Fibroblast of skin of abdomen (primary cell): Measurements from ENCODE around the gene FBLN5.
A peak's percentile ranks its signal among the peaks of the same experiment; 100 is the strongest.
"Not testable (repeated sequence)": the region's sequence is repeated elsewhere in the genome, so short reads cannot be mapped to it uniquely, and the experiment has no call there.

Experiments
- DNase-seq: peaks from one replicate; pipeline ENCODE4 v3.0.0-alpha.2; 2013

The FBLN5 gene

DNA sequence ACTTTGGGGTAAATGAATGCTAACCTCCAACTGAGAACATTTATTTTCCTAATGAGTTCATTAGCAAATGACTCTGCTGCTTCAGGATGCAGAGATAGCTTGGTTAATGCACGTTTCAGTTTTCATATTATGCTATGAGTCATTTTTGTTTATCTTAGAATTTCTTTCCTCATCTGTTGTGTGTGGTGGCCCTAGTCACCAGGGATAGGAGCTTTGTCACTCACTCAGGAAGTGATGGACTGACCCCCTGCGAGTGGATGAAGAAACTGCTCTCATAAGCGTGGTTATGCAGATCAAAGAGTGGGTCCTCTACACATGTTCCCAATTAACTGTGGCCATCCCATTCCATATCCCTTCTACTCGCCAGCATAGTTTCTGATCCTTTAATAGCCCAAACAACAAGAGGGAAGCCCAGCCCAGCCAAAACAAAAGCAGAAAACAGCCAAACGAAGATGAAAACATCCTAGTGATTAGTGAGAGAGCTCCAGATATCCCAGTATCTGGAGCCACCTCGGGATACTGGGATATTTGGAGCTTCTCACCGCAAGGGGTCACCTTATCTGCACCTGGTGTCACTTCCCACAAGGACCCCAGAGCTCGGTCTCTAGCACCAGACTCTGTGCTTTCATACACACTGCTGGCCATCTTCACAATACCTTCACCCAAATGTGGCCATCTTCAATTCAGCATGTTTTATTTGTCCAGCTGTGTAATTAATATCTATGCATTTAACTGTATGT lies 88.8 kb downstream of the FBLN5 start:
- peak; percentile 76 for DNase-seq

DNA sequence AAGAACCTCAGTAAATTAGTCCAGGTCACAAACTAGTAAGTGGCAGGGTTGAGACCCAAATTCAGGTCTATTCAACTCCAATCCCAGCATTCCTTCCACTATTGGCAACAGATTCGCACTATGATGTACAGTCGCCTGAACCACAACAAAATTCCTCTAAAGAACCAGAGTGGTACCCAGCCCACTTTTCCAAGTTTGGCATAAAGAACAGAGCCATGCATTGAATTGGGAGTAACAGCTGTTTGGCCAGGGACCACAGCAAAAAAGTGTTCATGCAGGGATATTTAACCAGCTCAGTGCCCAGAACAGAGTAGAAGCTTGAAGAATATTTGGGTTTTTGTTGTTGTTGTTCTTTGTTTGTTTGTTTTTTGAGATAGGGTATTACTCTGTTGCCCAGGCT lies 89.9 kb downstream of the FBLN5 start:
- DNase-seq: no peak

DNA sequence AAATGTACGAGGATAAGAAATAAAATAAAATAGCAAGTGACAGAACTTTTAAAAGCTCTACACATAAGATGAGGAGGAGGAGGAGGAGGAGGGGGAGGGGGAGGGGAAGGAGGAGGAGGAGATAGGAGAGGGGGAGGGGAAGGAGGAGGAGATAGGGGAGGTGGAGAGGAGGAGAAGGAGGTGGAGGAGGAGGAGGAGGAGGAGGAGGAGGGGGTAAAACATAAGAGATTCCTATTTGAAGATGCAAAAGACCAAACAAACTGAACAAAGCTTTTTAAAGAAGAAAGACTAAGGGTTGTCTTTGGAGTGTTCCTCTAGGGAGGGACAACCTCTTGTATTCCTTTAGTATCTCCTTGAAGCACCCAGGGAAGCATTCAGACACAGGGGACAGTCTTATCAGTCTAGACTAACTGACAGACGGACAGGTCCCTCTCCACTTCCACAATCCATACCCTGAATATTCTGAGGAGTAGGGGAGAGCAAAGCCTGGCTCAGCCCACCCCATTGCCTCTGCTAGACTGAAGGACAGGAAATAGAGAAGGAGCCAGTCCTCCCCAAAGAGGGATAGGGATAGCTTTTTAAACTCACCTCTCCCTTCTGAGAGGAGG lies 93.1 kb downstream of the FBLN5 start:
- DNase-seq: no peak

DNA sequence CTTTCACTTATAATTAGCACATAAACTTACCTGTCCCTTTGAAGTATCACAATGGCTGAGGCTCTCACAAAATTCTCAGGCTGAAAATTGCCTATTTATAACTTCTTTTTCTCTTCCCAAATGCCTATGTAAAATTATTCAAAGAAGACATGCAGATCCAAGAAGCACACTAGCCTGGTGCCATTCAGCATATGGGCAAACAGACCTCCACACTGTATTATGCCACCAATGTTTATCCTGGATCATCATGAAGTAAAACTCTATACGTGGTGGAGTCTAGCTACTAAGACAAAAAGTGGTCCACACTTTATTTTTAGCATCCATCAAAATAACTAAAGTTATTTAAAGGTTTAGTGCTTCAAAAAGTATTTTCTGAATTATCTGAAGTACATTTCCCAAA lies 95.9 kb downstream of the FBLN5 start:
- DNase-seq: no peak

DNA sequence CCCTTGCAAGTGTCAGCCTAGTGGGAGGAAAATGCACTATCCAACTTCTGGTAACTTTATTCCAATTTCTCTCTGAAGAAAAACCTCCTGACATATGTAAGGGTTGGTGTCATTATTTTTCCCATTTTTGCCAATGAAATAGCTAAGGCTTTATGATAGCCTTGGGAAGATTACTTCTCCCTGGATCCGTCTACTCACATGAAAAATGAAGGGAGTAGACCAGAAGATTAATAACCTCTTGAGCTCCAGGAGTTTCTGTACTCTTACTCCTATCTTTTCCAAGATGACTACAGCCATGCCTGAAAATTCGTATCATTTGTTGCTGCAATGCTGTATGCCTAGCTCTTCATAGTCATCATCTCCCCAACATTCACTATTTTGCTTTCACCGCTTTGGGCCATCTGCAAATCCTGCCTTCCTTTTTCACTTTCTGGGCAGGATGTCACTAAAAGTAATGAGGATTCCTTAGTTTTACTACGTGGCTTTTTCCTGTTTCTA lies 98.9 kb downstream of the FBLN5 start:
- no peak for DNase-seq

DNA sequence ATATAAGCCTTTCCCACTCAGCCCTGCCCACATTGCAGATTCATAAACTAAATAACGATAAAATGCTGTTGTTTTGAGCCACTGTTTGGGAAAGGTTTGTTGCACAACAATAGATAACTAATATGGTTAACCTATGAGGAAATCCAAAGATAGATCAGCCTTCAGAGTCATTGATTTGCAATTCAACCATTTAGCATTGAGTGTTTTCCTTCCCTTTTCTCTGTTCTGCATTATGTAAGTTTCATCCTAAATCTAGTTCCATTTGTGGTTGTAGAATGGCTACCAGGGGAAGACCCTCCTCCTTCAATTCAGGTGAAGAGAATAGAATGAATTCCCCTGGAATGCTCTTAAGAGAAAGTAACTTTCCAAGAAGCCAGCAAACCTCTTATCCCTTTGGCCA lies 99.8 kb downstream of the FBLN5 start:
- DNase-seq: no peak

DNA sequence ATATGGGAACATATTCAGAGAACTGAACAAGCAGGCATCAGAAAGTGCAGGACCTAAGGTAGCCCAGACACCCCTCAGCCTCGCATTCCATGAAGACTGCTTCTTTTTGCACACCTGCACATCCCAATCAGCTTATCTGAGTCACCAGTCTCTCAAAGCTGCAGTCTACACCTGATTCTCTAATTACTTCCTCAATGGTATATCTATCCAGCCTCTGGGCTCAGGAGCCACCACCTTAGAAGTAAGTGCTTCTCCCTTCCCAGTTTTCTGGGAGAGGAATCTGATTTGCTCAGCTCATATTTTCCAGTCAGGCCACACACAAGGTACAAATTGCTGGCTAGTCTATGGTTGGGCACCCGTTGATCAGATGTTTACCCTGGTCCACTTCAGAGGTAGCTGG lies 101.8 kb downstream of the FBLN5 start:
- no peak for DNase-seq

DNA sequence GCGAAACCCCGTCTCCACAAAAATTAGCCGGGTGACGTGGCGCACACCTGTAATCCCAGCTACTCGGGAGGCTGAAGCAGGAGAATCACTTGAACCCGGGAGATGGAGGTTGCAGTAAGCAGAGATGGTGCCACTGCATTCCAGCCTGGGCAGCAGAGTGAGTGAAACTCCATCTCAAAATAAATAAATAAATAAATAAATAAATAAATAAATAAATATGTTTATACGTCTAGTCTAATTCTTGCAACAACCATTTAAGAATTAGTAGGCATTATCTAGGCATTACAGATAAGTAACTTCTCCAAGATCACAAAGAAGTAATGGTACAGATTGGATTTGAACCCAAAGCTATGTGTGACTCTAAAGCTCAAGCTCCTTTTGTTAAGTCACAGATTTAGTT lies 102.4 kb downstream of the FBLN5 start:
- DNase-seq: not testable (repeated sequence)

DNA sequence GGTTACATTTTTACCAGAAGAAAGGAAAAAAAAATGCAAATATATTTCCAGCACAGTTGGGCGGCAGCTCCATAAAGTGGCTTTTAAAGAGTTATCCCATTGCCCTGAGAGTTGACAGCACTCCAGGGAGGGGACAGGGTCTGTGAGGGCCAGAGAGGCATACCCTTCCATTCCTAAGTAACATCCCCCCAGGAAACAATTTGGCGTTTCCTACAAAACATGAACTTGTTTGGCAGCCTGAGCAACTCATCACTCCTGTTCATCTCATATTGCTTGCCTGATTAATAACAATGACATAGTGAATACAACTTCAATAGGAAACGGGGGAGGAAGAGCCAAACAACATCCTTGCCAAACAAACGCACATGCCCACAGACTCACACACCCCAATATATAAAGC lies 103.5 kb downstream of the FBLN5 start:
- DNase-seq: no peak

DNA sequence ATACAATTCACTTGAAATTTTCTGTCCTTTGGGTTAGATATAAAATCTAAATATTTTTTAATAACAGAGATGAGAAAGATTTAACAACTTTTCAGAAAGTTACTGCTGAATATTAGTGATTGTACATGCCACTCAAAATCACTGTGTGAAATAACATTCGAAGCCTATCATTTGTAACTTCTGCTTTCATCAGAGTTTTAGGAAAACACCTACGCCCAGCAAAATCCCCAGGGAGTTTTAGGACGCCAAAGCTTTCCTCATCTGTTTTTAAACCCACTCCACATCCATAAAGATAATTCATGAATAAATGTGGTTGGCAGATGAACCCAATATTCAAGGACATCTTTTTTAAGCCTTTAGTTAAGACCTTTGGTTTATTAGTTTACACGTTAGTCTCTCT lies 104.1 kb downstream of the FBLN5 start:
- DNase-seq: no peak

DNA sequence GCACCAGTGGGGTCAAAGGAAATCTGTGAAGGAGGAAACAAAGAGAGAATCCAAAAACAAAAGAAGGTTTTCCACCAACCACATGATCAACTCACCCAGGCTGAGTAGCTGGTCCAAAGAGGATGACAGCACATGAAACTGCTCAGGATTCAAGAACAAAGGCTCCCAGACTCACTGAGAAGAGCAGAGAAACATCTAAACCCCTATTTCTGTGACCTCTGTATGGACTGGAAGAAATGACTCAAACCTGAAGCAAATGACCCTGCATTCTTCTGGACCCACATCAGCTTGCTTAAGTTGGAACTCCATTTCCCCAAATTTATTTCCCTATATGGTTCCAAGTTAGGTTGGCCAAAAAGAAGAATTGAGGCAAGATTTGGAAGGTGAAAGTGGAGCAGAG lies 106.4 kb downstream of the FBLN5 start:
- DNase-seq: no peak

DNA sequence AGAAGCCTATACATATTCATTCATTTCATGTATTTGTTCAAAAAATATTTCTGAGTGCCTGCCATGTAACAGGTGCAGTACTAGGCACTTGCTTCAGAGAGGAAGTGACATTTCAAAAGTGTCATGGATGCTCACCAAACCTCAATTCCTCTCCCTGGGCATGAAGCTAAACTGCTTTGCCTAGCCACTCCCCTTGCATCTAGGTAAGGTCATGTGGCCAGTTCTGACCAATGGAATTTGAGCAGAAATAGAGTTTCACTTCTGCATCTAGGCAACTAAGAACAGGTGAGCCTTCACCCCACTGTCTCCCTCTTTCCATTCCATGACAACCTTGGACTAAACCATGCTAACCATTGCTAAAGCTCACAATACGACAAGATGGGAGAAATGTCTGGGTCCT lies 107.7 kb downstream of the FBLN5 start:
- no peak for DNase-seq

DNA sequence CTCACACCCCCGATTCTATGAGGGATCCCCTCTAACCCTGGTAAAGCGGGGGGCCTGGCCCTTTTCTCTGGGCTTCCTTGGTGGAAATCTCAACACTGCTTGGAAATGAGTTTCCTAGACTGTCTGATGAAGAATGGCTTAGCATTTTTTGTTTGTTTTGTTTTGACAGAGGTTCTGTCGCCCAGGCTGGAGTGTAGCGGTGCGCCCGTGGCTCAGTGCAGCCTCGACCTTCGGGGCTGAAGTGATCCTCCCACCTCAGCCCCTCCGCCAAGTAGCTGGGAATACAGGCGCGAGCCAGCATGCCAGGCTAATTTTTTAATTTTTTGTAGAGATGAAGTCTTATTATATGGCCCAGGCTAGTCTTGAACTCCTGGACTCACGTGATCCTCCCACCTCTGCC lies 110.4 kb downstream of the FBLN5 start:
- no peak for DNase-seq

DNA sequence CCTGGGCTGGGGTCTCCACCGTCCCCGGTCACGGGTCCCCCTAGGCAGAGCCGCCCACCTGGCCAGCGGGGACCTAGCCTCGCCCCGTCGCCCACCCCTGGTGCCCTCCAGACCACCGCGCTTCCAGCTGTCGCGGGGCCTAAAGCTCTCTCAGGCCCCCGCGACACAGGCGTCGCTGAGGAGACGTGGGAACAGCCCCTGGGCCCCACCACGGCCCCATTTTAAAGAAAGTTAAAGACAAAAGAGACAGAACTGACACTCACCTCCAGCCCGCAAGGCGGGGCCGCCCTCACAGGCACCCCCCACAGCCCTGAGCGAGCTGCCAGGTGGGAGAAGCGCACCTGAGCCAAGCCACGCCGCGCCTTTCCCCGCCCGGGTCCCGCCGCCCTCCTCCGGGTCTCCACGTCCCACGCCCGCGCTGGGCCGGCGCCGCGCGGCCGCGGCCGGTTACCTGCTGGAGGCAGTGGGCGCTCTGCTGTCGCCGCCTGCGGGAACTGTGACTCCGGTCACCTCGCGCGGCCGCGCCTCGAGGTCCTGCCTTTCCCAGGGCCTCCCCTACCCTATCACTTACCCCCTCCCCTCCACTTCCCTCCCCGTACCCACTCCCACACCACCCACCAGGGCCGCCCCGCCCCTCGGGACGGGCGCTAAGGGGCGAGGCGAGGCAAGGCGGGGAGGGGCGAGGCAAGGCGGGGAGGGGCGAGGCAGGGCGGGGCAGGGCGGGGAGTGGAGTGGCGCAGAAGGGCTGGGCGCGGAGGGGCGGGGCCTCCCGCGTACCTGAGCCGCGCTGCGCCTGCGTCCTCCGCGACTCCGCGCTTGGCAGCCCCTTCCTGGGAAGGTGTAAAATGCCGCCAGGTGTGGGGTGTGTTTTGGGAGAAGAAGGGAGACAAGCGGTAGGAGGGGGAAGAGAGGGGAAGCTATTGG lies 111.3 kb downstream of the FBLN5 start:
- peak; percentile 10 for DNase-seq

DNA sequence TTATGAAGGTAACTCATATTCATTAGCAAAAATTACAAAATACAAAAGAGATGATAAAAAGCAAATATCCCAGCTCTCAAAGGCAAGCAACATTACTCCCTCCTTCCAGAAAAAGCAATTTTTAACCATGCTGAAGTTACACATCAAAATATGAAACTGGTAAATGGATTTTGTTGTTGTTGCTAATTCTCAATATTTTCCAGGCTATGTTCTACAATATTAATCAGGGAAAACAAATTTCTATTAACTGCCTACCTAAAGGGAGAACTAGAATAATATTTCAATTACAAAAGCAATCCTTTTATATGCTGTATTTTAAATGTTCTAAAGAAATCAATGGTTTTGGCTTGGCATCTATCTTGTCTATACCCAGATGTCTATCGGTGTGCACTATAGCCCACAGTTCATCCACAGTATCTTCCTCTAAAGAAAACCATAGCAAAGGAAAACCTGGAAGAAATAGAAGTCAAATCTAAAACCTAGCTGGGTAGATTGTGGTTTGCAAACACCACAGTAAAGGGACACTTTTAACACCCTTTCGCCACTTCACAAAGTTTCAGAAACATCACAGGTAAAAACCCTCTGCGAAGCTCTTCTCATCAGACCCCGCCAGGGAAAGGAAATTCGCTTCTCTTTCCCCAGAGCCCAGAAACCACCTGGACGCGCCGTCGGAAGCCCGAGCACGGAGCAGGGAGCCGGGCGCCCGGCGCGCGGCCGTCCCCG lies 112.1 kb downstream of the FBLN5 start:
- DNase-seq: no peak

DNA sequence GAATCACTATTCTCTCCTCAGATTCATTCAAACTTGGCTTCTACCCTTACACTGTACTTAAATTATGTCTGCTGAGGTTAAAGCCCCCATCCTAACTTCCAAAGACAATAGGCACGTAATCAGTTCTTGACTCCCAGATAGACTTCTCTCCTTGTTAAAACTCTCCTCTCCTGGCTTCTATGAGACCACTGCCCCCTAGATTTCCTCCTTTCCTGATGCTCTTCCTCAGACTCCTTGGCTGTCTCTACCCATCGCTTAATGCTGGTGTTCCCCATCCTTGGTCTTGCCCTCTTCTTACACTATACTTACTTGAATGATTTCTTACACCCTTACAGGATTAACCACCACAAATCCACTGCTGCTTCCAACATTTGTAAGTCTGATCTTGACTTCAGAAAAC lies 112.9 kb downstream of the FBLN5 start:
- no peak for DNase-seq

DNA sequence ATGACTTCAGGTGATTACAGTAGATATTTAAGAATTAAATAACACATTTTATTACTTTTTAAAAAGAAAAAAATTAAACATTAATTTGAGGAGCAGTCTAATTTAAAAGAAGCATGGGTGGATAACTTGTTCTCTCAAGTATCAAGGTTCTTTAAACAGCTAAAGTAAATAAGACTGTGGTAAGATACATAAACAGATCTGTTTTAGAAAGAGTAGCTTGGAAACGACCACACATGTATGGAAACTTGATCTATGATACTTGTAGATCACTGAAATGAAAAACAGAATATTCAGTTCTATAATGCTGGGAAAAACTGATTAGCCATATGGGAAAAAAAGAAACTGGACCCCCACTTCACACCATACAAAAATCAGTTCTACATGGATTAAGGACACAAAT lies 116.2 kb downstream of the FBLN5 start:
- no peak for DNase-seq

DNA sequence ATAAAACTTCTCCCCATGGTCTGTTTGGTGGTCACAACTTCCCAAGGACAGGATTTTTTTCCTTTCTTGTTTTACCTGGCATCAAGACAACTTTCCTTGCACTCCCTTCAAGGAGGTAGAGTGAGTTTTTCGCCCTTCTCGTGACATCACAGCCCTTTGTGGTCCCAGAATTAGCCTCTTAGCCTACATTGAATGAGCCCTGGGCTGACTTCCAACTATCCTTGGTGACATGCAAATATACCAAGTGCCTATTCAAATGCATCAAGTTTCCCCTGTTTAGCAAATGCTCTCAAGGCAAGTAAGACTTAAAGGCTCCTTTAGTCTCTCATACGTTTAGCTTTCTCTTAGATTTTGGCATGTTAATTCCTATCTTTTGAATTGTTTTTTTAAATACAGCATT lies 116.7 kb downstream of the FBLN5 start:
- no peak for DNase-seq

DNA sequence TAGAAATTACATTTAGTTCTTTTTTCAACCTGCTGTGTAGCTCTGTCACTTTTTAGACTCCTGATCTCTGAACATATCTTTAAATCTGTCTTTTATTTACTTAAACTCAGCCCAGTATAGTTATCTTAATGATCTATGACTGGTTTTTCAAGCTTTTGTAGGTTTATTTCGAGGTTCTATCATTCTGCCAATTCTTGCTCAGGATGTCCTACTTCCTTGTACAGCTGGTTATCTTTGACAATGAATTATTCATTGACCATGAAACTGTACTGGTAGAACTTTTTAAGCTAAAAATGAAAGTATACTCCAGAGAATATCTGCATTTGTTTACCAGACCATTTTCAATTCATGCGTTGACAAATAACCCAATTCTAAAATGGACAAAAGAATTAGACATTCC lies 118.0 kb downstream of the FBLN5 start:
- no peak for DNase-seq

DNA sequence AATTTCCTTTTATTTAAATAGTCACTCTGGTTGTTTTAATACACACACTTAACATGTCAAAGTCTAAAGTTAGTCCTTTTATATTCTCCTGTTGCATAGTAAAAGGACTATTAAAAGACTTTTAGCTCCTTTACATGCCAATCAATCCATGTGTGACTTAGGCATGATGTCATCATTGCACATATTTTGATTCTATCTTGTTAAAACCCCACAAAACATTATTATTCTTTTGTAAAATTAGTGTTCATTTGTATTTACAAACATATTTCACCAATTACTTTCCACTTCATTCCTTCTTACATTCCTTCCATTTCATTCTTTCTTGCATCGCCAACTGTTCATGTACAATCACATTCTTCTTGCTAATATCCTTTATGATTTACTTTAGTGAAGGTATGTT lies 119.7 kb downstream of the FBLN5 start:
- DNase-seq: no peak
